Hepatocyte (in vitro differentiated cells): ENCODE data around the gene DEGS2. TPM values are rescaled to one million over a fixed set of nuclear protein-coding genes. Genes with fewer than 3 reads are reported as not detected.

Source experiments
- DNase-seq: peaks from one replicate; pipeline ENCODE4 v3.0.0-alpha.2; 2016; ENCODE audit warnings: low spot score
- H2AFZ ChIP-seq: fragments of 200-600 bp; sonication (generic); 2 replicates; pipeline ENCODE4 v1.6.0; 2016; ENCODE audit warnings: antibody characterized with exemption, mild to moderate bottlenecking
- H3K27ac ChIP-seq: fragments of 200-600 bp; sonication (generic); 2 replicates; pipeline ENCODE4 v1.5.1; 2016; ENCODE audit warnings: mild to moderate bottlenecking
- H3K27me3 ChIP-seq: fragments of 200-600 bp; sonication (generic); 2 replicates; pipeline ENCODE4 v1.6.1; 2016
- H3K36me3 ChIP-seq: fragments of 200-600 bp; sonication (generic); replicated peaks from 2 replicates; pipeline ENCODE4 v1.5.1; 2016; ENCODE audit warnings: low read depth; ENCODE audit not compliant: insufficient read depth
- H3K4me1 ChIP-seq: fragments of 200-600 bp; sonication (generic); 2 replicates; pipeline ENCODE4 v1.5.1; 2016; ENCODE audit warnings: mild to moderate bottlenecking, moderate library complexity; ENCODE audit not compliant: insufficient read depth
- H3K4me2 ChIP-seq: fragments of 200-600 bp; sonication (generic); 2 replicates; pipeline ENCODE4 v1.6.0; 2016
- H3K4me3 ChIP-seq: fragments of 200-600 bp; sonication (generic); 2 replicates; pipeline ENCODE4 v1.5.1; 2016; ENCODE audit warnings: mild to moderate bottlenecking
- H3K79me2 ChIP-seq: fragments of 200-600 bp; sonication (generic); 2 replicates; pipeline ENCODE4 v1.6.0; 2017; ENCODE audit warnings: mild to moderate bottlenecking
- H3K9me2 ChIP-seq: fragments of 200-600 bp; sonication (generic); replicated peaks from 2 replicates; pipeline ENCODE4 v1.6.0; 2017; ENCODE audit warnings: mild to moderate bottlenecking; ENCODE audit not compliant: insufficient read depth
- H3K9me3 ChIP-seq: fragments of 200-600 bp; sonication (generic); 2 replicates; pipeline ENCODE4 v1.5.1; 2016; ENCODE audit warnings: low read depth, mild to moderate bottlenecking
- H4K20me1 ChIP-seq: fragments of 200-600 bp; sonication (generic); 2 replicates; pipeline ENCODE4 v1.6.0; 2016; ENCODE audit warnings: mild to moderate bottlenecking; ENCODE audit not compliant: insufficient read depth, poor library complexity, severe bottlenecking
- EZH2 ChIP-seq: fragments of 200-600 bp; sonication (generic); IDR thresholded peaks from 2 replicates; pipeline ENCODE4 v1.6.1; 2016; ENCODE audit warnings: antibody characterized with exemption, mild to moderate bottlenecking, borderline replicate concordance
- EZH2phosphoT487 ChIP-seq: fragments of 200-600 bp; sonication (generic); IDR thresholded peaks from one replicate; pipeline ENCODE4 v1.6.1; 2018; ENCODE audit warnings: antibody characterized with exemption, mild to moderate bottlenecking, low read depth, moderate library complexity; ENCODE audit not compliant: unreplicated experiment, severe bottlenecking
- WGBS: methylation state at CpG from one replicate; pipeline ENCODE4 v1.1.6; 2016; ENCODE audit warnings: low lambda C conversion rate; ENCODE audit errors: missing lambda C conversion rate; 5-methylcytosine and 5-hydroxymethylcytosine counted together
- polyA plus RNA-seq: library from polyadenylated mRNA; unstranded; fragments of >200 nt; fragmentation: Nextera tagmentation; extraction: Ambion mirVana; gene quantifications from 2 replicates; pipeline ENCODE4 v1.2.1, GENCODE V29; 2016
- total RNA-seq: library from RNA; depleted of rRNA; stranded (reverse); fragments of >200 nt; gene quantifications from 2 replicates; pipeline ENCODE4 v1.2.3, GENCODE V29; 2014
- TF ChIP-seq, protein P1 (sequence below): fragments of 200-600 bp; sonication (generic); IDR thresholded peaks from 2 replicates; pipeline ENCODE4 v1.5.1; 2016; ENCODE audit warnings: antibody characterized with exemption, mild to moderate bottlenecking; ENCODE audit not compliant: poor library complexity

DEGS2 gene
- total and polyA plus RNA-seq, 2 experiments from 2014 or later = 5.3 to 7.7 TPM

DNA sequence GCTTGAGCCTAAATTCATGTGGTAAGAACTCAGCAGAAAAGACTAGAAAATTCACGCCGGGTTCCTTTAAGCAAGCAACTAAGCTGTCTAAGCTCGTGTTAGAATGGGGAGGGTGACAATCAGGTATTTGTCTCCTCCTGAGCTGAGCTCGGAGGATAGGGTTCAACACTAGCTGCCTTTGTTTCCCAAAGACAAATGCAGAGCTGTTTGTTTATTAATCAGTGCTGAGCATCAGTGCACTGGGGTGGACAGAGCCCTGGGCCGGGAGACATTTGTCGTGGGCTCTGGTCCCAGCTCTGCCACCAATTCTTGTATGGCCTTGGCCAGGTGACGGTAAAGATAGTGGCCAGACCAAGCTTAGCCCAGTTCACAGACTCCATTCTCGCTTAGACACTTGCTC is 43.7 kb downstream of the DEGS2 start:
- Histone ChIP-seq H3K27me3 (no peaks in the 10 kb centered on the region), H3K4me2 (no peak overlapping the region), H3K79me2 (no peaks in the 10 kb centered on the region), H2AFZ (no peak overlapping the region), H4K20me1 (no peaks in the 10 kb centered on the region), H3K36me3 (no peaks in the 10 kb centered on the region), H3K27ac (no peak overlapping the region), H3K9me2 (no peaks in the 10 kb centered on the region), H3K4me3 (no peak overlapping the region), H3K9me3 (no peaks in the 10 kb centered on the region), H3K4me1 (peaks cover 11% of the 10 kb centered on the region)
- WGBS = 95% methylated on average over 8 of the region's 8 CpGs
- TF ChIP-seq EZH2phosphoT487 = no peak
- TF ChIP-seq EZH2 = no peak
- TF ChIP-seq, protein P1, sequence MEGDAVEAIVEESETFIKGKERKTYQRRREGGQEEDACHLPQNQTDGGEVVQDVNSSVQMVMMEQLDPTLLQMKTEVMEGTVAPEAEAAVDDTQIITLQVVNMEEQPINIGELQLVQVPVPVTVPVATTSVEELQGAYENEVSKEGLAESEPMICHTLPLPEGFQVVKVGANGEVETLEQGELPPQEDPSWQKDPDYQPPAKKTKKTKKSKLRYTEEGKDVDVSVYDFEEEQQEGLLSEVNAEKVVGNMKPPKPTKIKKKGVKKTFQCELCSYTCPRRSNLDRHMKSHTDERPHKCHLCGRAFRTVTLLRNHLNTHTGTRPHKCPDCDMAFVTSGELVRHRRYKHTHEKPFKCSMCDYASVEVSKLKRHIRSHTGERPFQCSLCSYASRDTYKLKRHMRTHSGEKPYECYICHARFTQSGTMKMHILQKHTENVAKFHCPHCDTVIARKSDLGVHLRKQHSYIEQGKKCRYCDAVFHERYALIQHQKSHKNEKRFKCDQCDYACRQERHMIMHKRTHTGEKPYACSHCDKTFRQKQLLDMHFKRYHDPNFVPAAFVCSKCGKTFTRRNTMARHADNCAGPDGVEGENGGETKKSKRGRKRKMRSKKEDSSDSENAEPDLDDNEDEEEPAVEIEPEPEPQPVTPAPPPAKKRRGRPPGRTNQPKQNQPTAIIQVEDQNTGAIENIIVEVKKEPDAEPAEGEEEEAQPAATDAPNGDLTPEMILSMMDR = no peak
- no peak for DNase-seq

DNA sequence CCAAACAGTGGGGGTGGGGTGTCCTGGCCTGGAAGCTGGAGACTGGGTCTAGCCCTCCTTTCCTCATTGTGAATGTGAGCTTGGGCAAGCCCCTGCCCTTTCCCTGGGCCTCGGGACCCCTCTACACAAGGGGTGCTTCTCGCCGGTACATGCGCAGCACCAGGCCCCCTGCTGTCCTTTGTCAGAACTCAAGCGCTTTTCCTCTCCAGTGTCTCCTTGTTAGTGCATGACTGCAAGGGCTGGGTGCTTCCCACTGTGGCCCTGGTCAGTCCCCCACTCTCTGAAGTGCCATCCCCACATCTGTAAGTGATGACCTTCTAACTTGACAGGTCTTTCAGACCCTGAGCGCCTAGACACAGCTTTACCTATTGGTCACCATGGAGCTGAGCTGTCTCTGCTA is 44.2 kb downstream of the DEGS2 start:
- 91% methylated on average over 6 of the region's 6 CpGs for WGBS
- TF ChIP-seq, protein P1 = no peak
- no peak for TF ChIP-seq EZH2phosphoT487
- TF ChIP-seq EZH2 = no peak
- no peak overlapping the region for H3K27ac ChIP-seq

DNA sequence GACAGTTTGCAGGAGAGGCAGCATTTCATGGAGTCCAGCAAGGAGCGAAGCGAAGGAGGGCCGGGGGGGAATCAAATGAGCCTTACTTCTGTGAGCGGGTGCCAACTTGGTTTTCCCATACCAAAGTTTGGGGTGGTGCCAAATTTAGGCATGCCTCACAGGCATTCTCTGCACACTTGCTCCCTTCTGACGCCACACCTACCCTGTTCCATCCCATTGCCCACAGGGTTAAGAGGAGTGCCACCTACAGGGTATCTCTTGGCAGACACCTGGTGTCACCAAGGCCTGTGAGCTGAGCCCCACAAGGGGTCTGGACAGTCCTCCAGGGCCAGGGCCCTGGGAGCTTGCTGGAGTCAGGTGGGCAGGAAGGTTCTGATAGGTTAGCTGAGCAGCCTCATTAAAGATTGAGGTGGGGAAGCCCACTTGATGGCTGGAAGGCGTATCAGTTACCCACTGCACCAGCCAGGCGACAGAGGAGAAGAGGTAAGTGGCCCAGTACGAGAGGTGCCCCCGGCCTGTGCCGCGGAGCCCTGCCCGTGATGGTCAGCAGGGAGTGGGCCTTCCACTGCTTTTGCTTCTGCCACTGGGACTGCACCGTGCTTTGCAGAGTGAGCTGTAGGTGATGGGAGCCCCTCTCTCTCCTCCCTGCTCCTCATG is 45.2 kb downstream of the DEGS2 start:
- Histone ChIP-seq H3K36me3 (no peaks in the 10 kb centered on the region), H3K79me2 (no peaks in the 10 kb centered on the region), H3K4me2 (no peak overlapping the region), H4K20me1 (no peaks in the 10 kb centered on the region), H3K27me3 (no peaks in the 10 kb centered on the region), H3K9me3 (no peaks in the 10 kb centered on the region), H3K4me3 (no peak overlapping the region), H2AFZ (no peak overlapping the region), H3K9me2 (no peaks in the 10 kb centered on the region), H3K27ac (no peak overlapping the region), H3K4me1 (peaks cover 11% of the 10 kb centered on the region)
- TF ChIP-seq, protein P1 = no peak
- no peak for TF ChIP-seq EZH2phosphoT487
- TF ChIP-seq EZH2 = no peak
- 97% methylated on average over 13 of the region's 13 CpGs for WGBS
- no peak for DNase-seq

More for the DNA sequence above, 44.2 kb downstream of the DEGS2 start:
- H3K4me2 ChIP-seq = no peak overlapping the region
- H3K36me3 ChIP-seq = no peaks in the 10 kb centered on the region
- H3K4me3 ChIP-seq = no peak overlapping the region
- H3K79me2 ChIP-seq = no peaks in the 10 kb centered on the region
- H3K4me1 ChIP-seq = peaks cover 11% of the 10 kb centered on the region
- H2AFZ ChIP-seq = no peak overlapping the region
- no peaks in the 10 kb centered on the region for H3K27me3 ChIP-seq
- no peaks in the 10 kb centered on the region for H4K20me1 ChIP-seq
- no peaks in the 10 kb centered on the region for H3K9me3 ChIP-seq
- H3K9me2 ChIP-seq = no peaks in the 10 kb centered on the region
- no peak for DNase-seq
